ENCODE measurements around the gene ARSK.

GRCh38 chr5:95557841-95558240 is 2.9 kb downstream of the ARSK start:
- TF ChIP-seq CTCF (IDR thresholded peaks at IDR 0.05) = no peak
- TF ChIP-seq EZH2 (IDR thresholded peaks at IDR 0.05; ENCODE audit: borderline replicate concordance, insufficient read depth, low read depth, low read length, poor library complexity, severe bottlenecking) = no peak

All from B cell (primary cell).